IMR-90 (cell line): ENCODE measurements around the gene ZNF532. TPM values are rescaled to one million over a fixed set of nuclear protein-coding genes. Genes with fewer than 3 reads are reported as not detected.

Experiments used
- ATAC-seq: fragments of 200-7000 bp; cut with Tn5 transposase; 2 replicates; pipeline ENCODE4 v1.9.1; 2020; ENCODE audit warnings: low read depth, mild to moderate bottlenecking, moderate library complexity
- BruUV-seq: library from RNA; stranded (reverse); fragments of 400-500 nt; replicated peaks from 2 replicates; lab custom pipeline; 2021; lab: Mats Ljungman, UMichigan
- CTCF ChIA-PET: fragments of 300-600 bp; formaldehyde crosslinking; extraction: SDS; loops from one replicate; lab custom pipeline; 2021; ENCODE audit warnings: antibody characterized with exemption; lab: Yijun Ruan, JAX
- POLR2A ChIA-PET: fragments of 300-600 bp; sonication (Branson Sonifier 250); formaldehyde crosslinking; loops from one replicate; lab custom pipeline; 2022; ENCODE audit warnings: antibody characterized with exemption; ENCODE audit not compliant: unreplicated experiment; lab: Charles Lee
- DNase-seq: peaks from one replicate; pipeline ENCODE4 v3.0.0; 2013
- H2AFZ ChIP-seq: replicated peaks from 2 replicates; pipeline ENCODE3; 2013; ENCODE audit warnings: low read length, mild to moderate bottlenecking; ENCODE audit not compliant: poor library complexity
- H2AK5ac ChIP-seq: 2 replicates; pipeline ENCODE4 v1.6.1; 2013; ENCODE audit warnings: low read depth, low read length, inconsistent platforms
- H2AK9ac ChIP-seq: replicated peaks from 2 replicates; pipeline ENCODE3; 2013; ENCODE audit warnings: mild to moderate bottlenecking, low read depth, low read length, moderate library complexity; ENCODE audit not compliant: poor library complexity
- H2BK120ac ChIP-seq: 2 replicates; pipeline ENCODE4 v1.6.1; 2013; ENCODE audit warnings: low read depth, low read length, inconsistent platforms
- H2BK15ac ChIP-seq: 3 replicates; pipeline ENCODE4 v1.6.1; 2013; ENCODE audit warnings: low read depth, low read length, inconsistent platforms
- H2BK20ac ChIP-seq: 2 replicates; pipeline ENCODE4 v1.6.1; 2013; ENCODE audit warnings: low read depth, mild to moderate bottlenecking, inconsistent platforms, low read length, moderate library complexity
- H2BK5ac ChIP-seq: 2 replicates; pipeline ENCODE4 v1.6.1; 2013; ENCODE audit warnings: mild to moderate bottlenecking, low read depth, low read length, inconsistent platforms; ENCODE audit not compliant: poor library complexity, severe bottlenecking
- H3K14ac ChIP-seq: replicated peaks from 2 replicates; pipeline ENCODE4 v1.6.1; 2013; ENCODE audit warnings: low read depth, low read length, inconsistent platforms
- H3K18ac ChIP-seq: 2 replicates; pipeline ENCODE4 v1.6.1; 2013; ENCODE audit warnings: low read depth, low read length, control low read depth
- H3K23ac ChIP-seq: 2 replicates; pipeline ENCODE4 v1.6.1; 2013; ENCODE audit warnings: low read depth, low read length, inconsistent platforms
- H3K27ac ChIP-seq: 2 replicates; pipeline ENCODE4 v1.5.1; 2013; ENCODE audit warnings: mild to moderate bottlenecking, control low read depth, low read length; ENCODE audit not compliant: insufficient read depth
- H3K27me3 ChIP-seq: 2 replicates; pipeline ENCODE4 v1.6.1; 2013; ENCODE audit warnings: low read length; ENCODE audit not compliant: control insufficient read depth, insufficient read depth
- H3K36me3 ChIP-seq: 2 replicates; pipeline ENCODE4 v1.6.1; 2013; ENCODE audit warnings: low read length, mixed read lengths; ENCODE audit not compliant: control insufficient read depth, insufficient read depth
- H3K4ac ChIP-seq: 2 replicates; pipeline ENCODE4 v1.6.1; 2013; ENCODE audit warnings: low read depth, low read length, inconsistent platforms
- H3K4me1 ChIP-seq: 2 replicates; pipeline ENCODE4 v1.6.1; 2013; ENCODE audit warnings: low read length, mixed read lengths; ENCODE audit not compliant: control insufficient read depth, insufficient read depth
- H3K4me2 ChIP-seq: 2 replicates; pipeline ENCODE4 v1.6.1; 2013; ENCODE audit warnings: low read depth, mild to moderate bottlenecking, control low read depth, low read length, moderate library complexity
- H3K4me3 ChIP-seq: 2 replicates; pipeline ENCODE4 v1.5.1; 2013; ENCODE audit warnings: low read depth, mild to moderate bottlenecking, control low read depth, low read length, moderate library complexity; ENCODE audit not compliant: insufficient read depth
- H3K56ac ChIP-seq: 2 replicates; pipeline ENCODE4 v1.6.1; 2013; ENCODE audit warnings: low read length, inconsistent platforms; ENCODE audit not compliant: insufficient read depth; ENCODE audit errors: extremely low read depth
- H3K79me1 ChIP-seq, 2 experiments: 2 replicates each; pipeline ENCODE4 v1.6.1; 2013; ENCODE audit warnings: low read length in 2 of 2, inconsistent platforms in 1 of 2, low read depth in 1 of 2
- H3K9ac ChIP-seq: 2 replicates; pipeline ENCODE4 v1.6.1; 2013; ENCODE audit warnings: low read depth, low read length, control low read depth
- H3K9me1 ChIP-seq: 2 replicates; pipeline ENCODE4 v1.6.1; 2013; ENCODE audit warnings: low read length, inconsistent platforms; ENCODE audit not compliant: insufficient read depth
- H3K9me3 ChIP-seq: 2 replicates; pipeline ENCODE4 v1.6.1; 2013; ENCODE audit warnings: low read length; ENCODE audit not compliant: control insufficient read depth, insufficient read depth
- H4K20me1 ChIP-seq: 2 replicates; pipeline ENCODE4 v1.6.1; 2013; ENCODE audit warnings: low read length, inconsistent platforms; ENCODE audit not compliant: insufficient read depth
- H4K5ac ChIP-seq: 2 replicates; pipeline ENCODE4 v1.6.1; 2013; ENCODE audit warnings: mild to moderate bottlenecking, low read depth, low read length, control low read depth
- H4K8ac ChIP-seq, 2 experiments: 2 replicates each; pipeline ENCODE4 v1.6.1; 2013; ENCODE audit warnings: low read depth in 2 of 2, low read length in 2 of 2, control low read depth in 1 of 2, inconsistent platforms in 1 of 2
- H4K91ac ChIP-seq: 2 replicates; pipeline ENCODE4 v1.6.1; 2013; ENCODE audit warnings: low read depth, low read length, inconsistent platforms; ENCODE audit not compliant: insufficient read depth
- BHLHE40 ChIP-seq: fragments of 150-350 bp; IDR thresholded peaks from 2 replicates; pipeline ENCODE4 v1.6.1; 2016; ENCODE audit warnings: mild to moderate bottlenecking, low read depth, low read length
- CTCF ChIP-seq: conservative IDR thresholded peaks from 2 replicates; pipeline ENCODE4 v1.5.1; 2012; ENCODE audit warnings: mild to moderate bottlenecking, low read depth, low read length, improper control_type of control experiment
- ELK1 ChIP-seq: fragments of 150-350 bp; IDR thresholded peaks from 2 replicates; pipeline ENCODE4 v1.6.1; 2016; ENCODE audit warnings: low read depth, mild to moderate bottlenecking, low read length, moderate library complexity, borderline replicate concordance
- FOS ChIP-seq: fragments of 150-350 bp; IDR thresholded peaks from 2 replicates; pipeline ENCODE4 v1.6.1; 2016; ENCODE audit warnings: low read depth, low read length
- MAFK ChIP-seq: IDR thresholded peaks from 2 replicates; pipeline ENCODE4 v1.6.1; 2012; ENCODE audit warnings: low read depth, low read length, improper control_type of control experiment
- MAZ ChIP-seq: IDR thresholded peaks from 2 replicates; pipeline ENCODE4 v1.6.1; 2012; ENCODE audit warnings: low read depth, mild to moderate bottlenecking, low read length, improper control_type of control experiment, moderate library complexity, borderline replicate concordance
- MXI1 ChIP-seq: IDR thresholded peaks from 2 replicates; pipeline ENCODE4 v1.6.1; 2012; ENCODE audit warnings: low read depth, mild to moderate bottlenecking, low read length, moderate library complexity, borderline replicate concordance
- POLR2A ChIP-seq: IDR thresholded peaks from 2 replicates; pipeline ENCODE4 v1.6.1; 2012; ENCODE audit warnings: mild to moderate bottlenecking, low read depth, low read length
- RAD21 ChIP-seq: IDR thresholded peaks from 2 replicates; pipeline ENCODE4 v1.6.1; 2012; ENCODE audit warnings: low read length, improper control_type of control experiment
- RFX5 ChIP-seq: IDR thresholded peaks from 2 replicates; pipeline ENCODE4 v1.8.0; 2012; ENCODE audit warnings: low read depth, mild to moderate bottlenecking, low read length, moderate library complexity
- WGBS, 2 experiments: methylation state at CpG; one replicate each; pipeline versions ENCODE4 v1.1.5 to v1.1.7; 2013; ENCODE audit warnings: missing lambda C conversion rate in 2 of 2; ENCODE audit not compliant: insufficient read length in 1 of 2; ENCODE audit errors: extremely low coverage in 2 of 2; 5-methylcytosine and 5-hydroxymethylcytosine counted together
- dilution Hi-C: fragments of 300-500 bp; cut with HindIII; formaldehyde crosslinking; loops from one replicate; pipeline ENCODE4 v1.14.3; 2018; ENCODE audit warnings: low sequenced_read_pairs; ENCODE audit not compliant: unreplicated experiment
- in situ Hi-C: fragments of 300-500 bp; cut with MboI; formaldehyde crosslinking; loops from 3 replicates; pipeline ENCODE4 v1.14.3; 2019; ENCODE audit warnings: low sequenced_read_pairs, inconsistent platforms, mixed read lengths
- intact Hi-C: fragments of 100-400 bp; cut with micrococcal nuclease; formaldehyde crosslinking; loops from 2 replicates; pipeline ENCODE4 v1.10.0; 2022
- polyA plus RNA-seq, 3 experiments: library from polyadenylated mRNA; depleted of rRNA; stranded (reverse); fragments of >200 nt; gene quantifications; 2 replicates each; pipeline ENCODE4 v1.2.3, GENCODE V29; 2012; ENCODE audit warnings: low replicate concordance in 1 of 3
- total RNA-seq: library from RNA; depleted of rRNA; stranded (reverse); fragments of >200 nt; gene quantifications from 2 replicates; pipeline ENCODE4 v1.2.3, GENCODE V29; 2012
- TF ChIP-seq, protein P1 (sequence below): fragments of 150-350 bp; IDR thresholded peaks from 2 replicates; pipeline ENCODE4 v1.6.1; 2017; ENCODE audit warnings: mild to moderate bottlenecking, antibody characterized with exemption, low read length, low read depth

The ZNF532 gene
- total and polyA plus RNA-seq, 2 of the 4 experiments (the other 2 are of a cell fraction) = 29.9 to 45.8 TPM

GRCh38 chr18:58960946-58961722 is 96.5 kb downstream of the ZNF532 start:
- dilution Hi-C loops = no loop called here
- intact Hi-C loops = no loop called here
- POLR2A ChIA-PET = no interaction called here

More at GRCh38 chr18:58960946-58961722, 96.5 kb downstream of the ZNF532 start:
- H2BK20ac ChIP-seq = no peak overlapping the region
- no peak overlapping the region for H3K56ac ChIP-seq
- DNase-seq (no peak), ATAC-seq (no peak)
- no peak overlapping the region for H3K4ac ChIP-seq
- TF ChIP-seq ELK1 (no peak), MAFK (no peak), CTCF (no peak), MAZ (no peak), BHLHE40 (no peak), FOS (no peak), POLR2A (no peak), RAD21 (no peak), RFX5 (no peak), MXI1 (no peak)
- TF ChIP-seq, protein P1, sequence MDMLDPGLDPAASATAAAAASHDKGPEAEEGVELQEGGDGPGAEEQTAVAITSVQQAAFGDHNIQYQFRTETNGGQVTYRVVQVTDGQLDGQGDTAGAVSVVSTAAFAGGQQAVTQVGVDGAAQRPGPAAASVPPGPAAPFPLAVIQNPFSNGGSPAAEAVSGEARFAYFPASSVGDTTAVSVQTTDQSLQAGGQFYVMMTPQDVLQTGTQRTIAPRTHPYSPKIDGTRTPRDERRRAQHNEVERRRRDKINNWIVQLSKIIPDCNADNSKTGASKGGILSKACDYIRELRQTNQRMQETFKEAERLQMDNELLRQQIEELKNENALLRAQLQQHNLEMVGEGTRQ = no peak
- H3K18ac ChIP-seq = no peak overlapping the region
- no peaks in the 10 kb centered on the region for H3K9me3 ChIP-seq
- H2BK120ac ChIP-seq = no peak overlapping the region
- no peak overlapping the region for H3K4me3 ChIP-seq
- in situ Hi-C loops = no loop called here
- H4K5ac ChIP-seq = no peak overlapping the region
- no peak overlapping the region for H4K91ac ChIP-seq
- no peaks in the 10 kb centered on the region; the same call in 1 of the 2 replicates for H4K20me1 ChIP-seq
- H2AFZ ChIP-seq = no peak overlapping the region
- H2BK15ac ChIP-seq = no peak overlapping the region
- peaks cover 10% of the 10 kb centered on the region for H3K4me1 ChIP-seq
- CTCF ChIA-PET = interaction anchor here (1.0 kb wide), 1 partner anchor 109 kb away, joined by 3 read pairs; no protein-coding TSS in a partner anchor
- H3K27ac ChIP-seq = no peak overlapping the region
- no peak overlapping the region for H2BK5ac ChIP-seq
- BruUV-seq = no TSS peak
- H4K8ac ChIP-seq = no peak overlapping the region
- no peak overlapping the region for H3K14ac ChIP-seq
- WGBS, 2 experiments = 88% methylated on average over 10 of the region's 14 CpGs; no CpG with 5 or more reads in 1 of the 2 experiments
- H2AK9ac ChIP-seq = no peak overlapping the region
- peaks cover 22% of the 10 kb centered on the region for H3K9me1 ChIP-seq
- no peak overlapping the region for H3K23ac ChIP-seq
- H3K36me3 ChIP-seq = peaks cover 18% of the 10 kb centered on the region
- H2AK5ac ChIP-seq = 0 out of 2 replicates have a peak overlapping the region, but pooled peaks have one; percentile 0
- no peaks in the 10 kb centered on the region for H3K27me3 ChIP-seq
- H3K79me1 ChIP-seq = peaks cover 42 to 58% of the 10 kb centered on the region in 2 experiments
- no peak overlapping the region for H3K9ac ChIP-seq
- H3K4me2 ChIP-seq = no peak overlapping the region
